ACC112 (cell line): ENCODE results near the gene HDAC11.
"Not testable (repeated sequence)": the region's sequence is repeated elsewhere in the genome, so short reads cannot be mapped to it uniquely, and the experiment has no call there.

Experiments used
- H2AFZ ChIP-seq: fragments of 200-600 bp; sonication (generic); one replicate; pipeline ENCODE4 v1.6.0; 2017; ENCODE audit warnings: antibody characterized with exemption, low read length; ENCODE audit not compliant: unreplicated experiment
- H3K27ac ChIP-seq: fragments of 200-600 bp; sonication (generic); 2 replicates; pipeline ENCODE4 v1.5.1; 2014; ENCODE audit warnings: low read depth, mild to moderate bottlenecking, antibody characterized with exemption, low read length, moderate library complexity
- H3K27me3 ChIP-seq: fragments of 200-600 bp; sonication (generic); 2 replicates; pipeline ENCODE4 v1.6.1; 2014; ENCODE audit warnings: mild to moderate bottlenecking, antibody characterized with exemption, low read length, moderate library complexity, mixed read lengths; ENCODE audit not compliant: insufficient read depth
- H3K36me3 ChIP-seq: fragments of 200-600 bp; sonication (generic); 2 replicates; pipeline ENCODE4 v1.6.1; 2016; ENCODE audit warnings: mild to moderate bottlenecking, antibody characterized with exemption, low read length, moderate library complexity, mixed read lengths; ENCODE audit not compliant: insufficient read depth
- H3K4me1 ChIP-seq: fragments of 200-600 bp; sonication (generic); one replicate; pipeline ENCODE4 v1.6.1; 2016; ENCODE audit warnings: low read length, mixed read lengths; ENCODE audit not compliant: insufficient read depth, unreplicated experiment, control insufficient read depth
- H3K4me3 ChIP-seq: fragments of 200-600 bp; sonication (generic); 2 replicates; pipeline ENCODE4 v1.5.1; 2014; ENCODE audit warnings: mild to moderate bottlenecking, low read depth, low read length
- H3K79me2 ChIP-seq: fragments of 200-600 bp; sonication (generic); one replicate; pipeline ENCODE4 v1.6.0; 2016; ENCODE audit warnings: low read length; ENCODE audit not compliant: control insufficient read depth, unreplicated experiment, insufficient read depth

The HDAC11 gene

DNA sequence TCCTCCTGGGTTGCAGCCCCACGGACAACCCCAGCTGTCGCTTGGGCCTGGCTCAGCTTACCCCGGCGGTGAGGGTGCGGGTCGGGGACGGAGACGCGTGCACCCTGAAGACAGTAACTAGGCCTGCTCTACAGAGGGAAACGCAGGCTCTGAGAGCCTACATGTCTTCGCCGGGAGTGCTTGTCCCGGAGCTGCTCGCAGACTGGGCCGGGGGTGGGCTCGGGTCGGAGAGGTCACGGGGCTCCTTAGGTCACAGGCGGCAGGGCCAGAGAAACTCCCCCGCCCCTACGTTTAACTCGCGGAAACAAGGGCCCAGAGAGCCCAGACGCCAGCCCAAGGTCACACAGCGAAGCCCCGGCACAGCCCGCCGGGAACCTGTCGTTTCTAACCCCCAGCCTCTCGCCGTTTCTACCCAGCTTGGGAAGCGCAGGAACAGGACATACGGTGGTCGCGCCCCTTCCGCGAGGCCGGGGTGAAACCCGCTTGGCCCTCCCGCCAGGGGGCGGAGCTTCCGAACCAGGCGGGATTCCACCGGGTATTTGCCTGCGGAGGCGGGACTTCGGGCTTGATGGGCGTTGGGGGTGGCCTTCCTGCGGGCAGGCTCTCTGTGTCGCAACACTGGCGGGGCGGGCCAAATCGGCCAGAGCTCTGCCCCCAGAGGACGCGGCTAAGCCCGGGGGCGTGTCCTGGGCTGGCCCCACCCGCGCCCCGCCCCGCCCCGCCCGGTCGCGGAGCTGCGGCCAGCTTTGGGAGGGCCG lies at the start of gene HDAC11:
Gene HDAC11, plus strand, starts transcription at position 725 of the 758 bp plus-strand sequence. CDS start 42 bp downstream, outside the sequence.
- Histone ChIP-seq H3K4me3 (peak within 1 kb of the TSS; percentile 88), H3K36me3 (no peaks in the 10 kb centered on the region), H2AFZ (peak within 1 kb of the TSS; percentile 92), H3K27ac (peak within 1 kb of the TSS; percentile 28; the same call in 1 of the 2 replicates), H3K4me1 (peaks cover 13% of the 10 kb centered on the region), H3K79me2 (no peaks in the 10 kb centered on the region), H3K27me3 (no peaks in the 10 kb centered on the region)

GRCh38 chr3:13430411-13430875 lies 49.7 kb upstream of the HDAC11 start:
- H3K27me3 ChIP-seq, H3K4me3 ChIP-seq, H3K79me2 ChIP-seq, H2AFZ ChIP-seq, H3K27ac ChIP-seq, H3K4me1 ChIP-seq, H3K36me3 ChIP-seq: not testable (repeated sequence)

- Histone ChIP-seq H3K4me1 (no peaks in the 10 kb centered on the region), H3K79me2 (no peaks in the 10 kb centered on the region), H3K27ac (no peak overlapping the region), H3K27me3 (peaks cover 21% of the 10 kb centered on the region), H3K4me3 (no peak overlapping the region), H2AFZ (no peak overlapping the region), H3K36me3 (no peaks in the 10 kb centered on the region)
These were observed 48.0 kb upstream of the HDAC11 start for GRCh38 chr3:13432093-13432492.

GRCh38 chr3:13433912-13434311 lies 46.2 kb upstream of the HDAC11 start:
- no peaks in the 10 kb centered on the region for H3K36me3 ChIP-seq
- H3K27me3 ChIP-seq = peaks cover 24% of the 10 kb centered on the region
- H3K4me1 ChIP-seq = no peaks in the 10 kb centered on the region
- H3K4me3 ChIP-seq = no peak overlapping the region
- no peak overlapping the region for H3K27ac ChIP-seq
- no peaks in the 10 kb centered on the region for H3K79me2 ChIP-seq
- no peak overlapping the region for H2AFZ ChIP-seq

DNA sequence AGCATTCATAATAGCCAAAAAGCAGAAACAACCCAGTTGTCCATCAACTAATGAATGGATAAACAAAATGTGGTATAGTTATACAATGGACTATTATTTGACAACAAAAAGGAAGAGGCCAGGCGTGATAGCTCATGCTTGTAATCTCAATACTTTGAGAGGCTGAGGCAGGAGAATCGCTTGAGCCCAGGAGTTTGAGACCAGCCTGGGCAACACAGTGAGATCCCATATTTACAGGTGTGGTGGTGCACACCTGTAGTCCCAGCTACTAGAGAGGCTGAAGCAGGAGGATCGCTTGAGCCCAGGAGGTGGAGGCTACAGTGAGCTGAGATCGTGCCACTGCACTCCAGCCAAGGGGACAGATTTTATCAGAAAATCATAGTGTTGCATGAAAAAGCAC lies 43.9 kb upstream of the HDAC11 start:
- H3K36me3 ChIP-seq, H3K27ac ChIP-seq, H2AFZ ChIP-seq, H3K4me1 ChIP-seq, H3K4me3 ChIP-seq, H3K79me2 ChIP-seq: not testable (repeated sequence)
- H3K27me3 ChIP-seq = peaks cover 31% of the 10 kb centered on the region

GRCh38 chr3:13440204-13440817 lies 39.8 kb upstream of the HDAC11 start:
- no peaks in the 10 kb centered on the region for H3K79me2 ChIP-seq
- no peak overlapping the region for H2AFZ ChIP-seq
- H3K4me1 ChIP-seq = no peaks in the 10 kb centered on the region
- H3K27me3 ChIP-seq = peaks cover 26% of the 10 kb centered on the region
- H3K36me3 ChIP-seq = no peaks in the 10 kb centered on the region
- no peak overlapping the region for H3K27ac ChIP-seq
- H3K4me3 ChIP-seq = no peak overlapping the region

DNA sequence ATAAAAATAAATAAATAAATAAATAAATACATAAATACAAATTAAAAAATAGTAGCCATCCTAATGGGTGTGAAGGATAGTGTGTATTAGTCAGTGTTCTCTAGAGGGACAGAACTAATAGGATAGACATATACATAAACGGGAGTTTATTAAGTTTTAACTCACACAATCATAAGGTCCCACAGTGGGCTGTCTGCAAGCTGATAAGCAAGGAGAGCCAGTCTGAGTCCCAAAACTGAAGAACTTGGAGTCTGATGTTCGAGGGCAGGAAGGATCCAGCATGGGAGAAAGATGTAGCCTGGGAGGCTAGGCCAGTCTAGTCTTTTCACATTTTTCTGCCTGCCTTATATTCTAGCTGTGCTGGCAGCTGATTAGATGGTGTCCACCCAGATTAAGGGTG lies 37.2 kb upstream of the HDAC11 start:
- H3K79me2 ChIP-seq, H3K4me1 ChIP-seq, H3K27ac ChIP-seq, H3K4me3 ChIP-seq, H3K36me3 ChIP-seq, H2AFZ ChIP-seq: not testable (repeated sequence)
- H3K27me3 ChIP-seq = peaks cover 11% of the 10 kb centered on the region; the same call in 1 of the 2 replicates

DNA sequence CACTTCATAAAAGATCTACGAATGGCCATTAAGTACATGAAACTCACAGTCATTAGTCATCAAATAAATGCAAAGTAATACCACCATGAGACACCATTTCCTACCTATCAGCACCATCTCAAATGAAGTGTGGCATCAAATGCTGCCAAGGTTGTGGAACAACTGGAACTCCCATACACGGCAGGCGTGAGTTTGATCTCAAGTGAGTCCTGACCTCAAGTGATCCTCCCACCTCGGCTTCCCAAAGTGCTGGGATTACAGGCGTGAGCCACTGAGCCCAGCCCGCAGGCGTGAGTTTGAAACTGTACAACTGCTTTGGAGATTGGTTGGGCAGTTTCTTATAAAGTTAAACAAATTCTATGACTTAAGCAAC lies 28.8 kb upstream of the HDAC11 start:
- Histone ChIP-seq H3K27ac (peak overlapping the region; percentile 60), H3K27me3 (no peaks in the 10 kb centered on the region), H2AFZ (peak overlapping the region; percentile 99), H3K4me1 (no peaks in the 10 kb centered on the region), H3K36me3 (no peaks in the 10 kb centered on the region), H3K79me2 (no peaks in the 10 kb centered on the region), H3K4me3 (peak overlapping the region; percentile 85)

- Histone ChIP-seq H3K27ac (no peak overlapping the region), H3K4me1 (no peaks in the 10 kb centered on the region), H3K4me3 (peak overlapping the region; percentile 85), H2AFZ (peak overlapping the region; percentile 99), H3K27me3 (no peaks in the 10 kb centered on the region), H3K36me3 (no peaks in the 10 kb centered on the region), H3K79me2 (no peaks in the 10 kb centered on the region)
These were observed 27.4 kb upstream of the HDAC11 start for GRCh38 chr3:13452490-13453335.

GRCh38 chr3:13455644-13456043 lies 24.5 kb upstream of the HDAC11 start:
- H3K27me3 ChIP-seq = peaks cover 2% of the 10 kb centered on the region; the same call in 1 of the 2 replicates
- no peak overlapping the region for H3K4me3 ChIP-seq
- no peaks in the 10 kb centered on the region for H3K36me3 ChIP-seq
- H3K27ac ChIP-seq = no peak overlapping the region
- no peaks in the 10 kb centered on the region for H3K79me2 ChIP-seq
- no peak overlapping the region for H2AFZ ChIP-seq
- no peaks in the 10 kb centered on the region for H3K4me1 ChIP-seq
